AG09309 (cell line): ENCODE measurements around the gene KRTAP19-5.

Source experiments
- DNase-seq: peaks from one replicate; pipeline ENCODE4 v3.0.0-alpha.2; 2010; ENCODE audit warnings: low read depth
- H3K4me3 ChIP-seq: 2 replicates; pipeline ENCODE4 v1.5.1; 2011; ENCODE audit warnings: mild to moderate bottlenecking, low read depth, low read length, moderate library complexity; ENCODE audit not compliant: control insufficient read depth
- CTCF ChIP-seq: IDR thresholded peaks from 2 replicates; pipeline ENCODE4 v1.5.1; 2011; ENCODE audit warnings: mild to moderate bottlenecking, low read depth, low read length, inconsistent platforms; ENCODE audit not compliant: insufficient read depth, control insufficient read depth; ENCODE audit errors: missing control alignments

The KRTAP19-5 gene

GRCh38 chr21:30487336-30487735, 14.6 kb downstream of the KRTAP19-5 start, which contains the start of gene KRTAP19-2:
Gene KRTAP19-2 (minus strand): TSS chr21:30487436. CDS start chr21:30487348, 88 bp downstream.
- DNase-seq: no peak
- TF ChIP-seq CTCF: no peak
- H3K4me3 ChIP-seq: no peak within 1 kb of the TSS

- TF ChIP-seq CTCF: no peak
- no peak for DNase-seq
- no peak overlapping the region for H3K4me3 ChIP-seq
Measured at GRCh38 chr21:30486180-30486579, 15.8 kb downstream of the KRTAP19-5 start.

- no peak for TF ChIP-seq CTCF
Measured at GRCh38 chr21:30482130-30482529, 19.8 kb downstream of the KRTAP19-5 start.

GRCh38 chr21:30480145-30480544, 21.8 kb downstream of the KRTAP19-5 start, which contains the start of gene KRTAP19-1:
Gene KRTAP19-1 (minus strand): TSS chr21:30480367. CDS start chr21:30480317, 50 bp downstream.
- no peak within 1 kb of the TSS for H3K4me3 ChIP-seq
- no peak for DNase-seq
- no peak for TF ChIP-seq CTCF

More at GRCh38 chr21:30482130-30482529, 19.8 kb downstream of the KRTAP19-5 start:
- DNase-seq: no peak
- no peak overlapping the region for H3K4me3 ChIP-seq

GRCh38 chr21:30479259-30479658, 22.7 kb downstream of the KRTAP19-5 start:
- H3K4me3 ChIP-seq: no peak overlapping the region
- no peak for TF ChIP-seq CTCF
- no peak for DNase-seq

GRCh38 chr21:30478004-30478403, 23.9 kb downstream of the KRTAP19-5 start:
- no peak overlapping the region for H3K4me3 ChIP-seq

More at GRCh38 chr21:30478004-30478403, 23.9 kb downstream of the KRTAP19-5 start:
- no peak for DNase-seq
- no peak for TF ChIP-seq CTCF
